ENCODE data around the gene KMT2C.
A peak's percentile ranks its signal among the peaks of the same experiment; 100 is the strongest.

The KMT2C gene

DNA sequence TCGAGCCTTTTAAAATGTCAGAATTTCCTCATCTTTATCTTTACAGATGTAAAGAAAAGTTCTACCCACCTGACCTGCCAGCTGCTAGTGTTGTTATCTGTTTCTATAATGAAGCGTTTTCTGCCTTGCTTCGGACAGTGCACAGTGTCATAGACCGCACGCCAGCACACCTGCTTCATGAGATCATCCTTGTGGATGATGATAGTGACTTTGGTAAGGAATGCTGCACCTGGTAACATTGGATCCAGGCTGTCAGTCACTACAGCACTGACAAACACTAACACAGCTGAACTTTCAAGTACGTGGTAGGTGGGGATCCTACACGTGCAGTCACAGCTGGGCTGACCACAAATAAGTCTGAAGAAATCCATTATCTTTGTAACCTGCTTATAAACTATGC is 332.7 kb downstream of the KMT2C start:
- no peak for DNase-seq

DNA sequence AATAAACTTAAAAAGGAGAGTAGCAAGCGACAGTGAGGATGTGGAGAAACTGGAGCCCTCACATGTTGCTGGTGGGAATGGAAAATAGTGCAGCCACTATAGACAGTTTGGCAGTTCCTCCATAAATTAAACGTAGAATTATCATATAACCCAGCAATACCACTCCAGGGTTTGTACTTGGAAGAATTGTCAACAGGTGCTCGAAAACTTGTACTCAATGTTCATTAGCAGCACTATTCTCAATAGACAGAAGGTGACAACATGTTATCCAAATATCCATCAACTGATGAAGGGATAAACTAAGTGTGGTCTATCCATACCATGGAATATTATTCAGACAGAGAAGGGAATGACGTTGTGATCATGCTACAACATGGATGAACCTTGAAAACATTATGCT is 338.5 kb downstream of the KMT2C start:
- DNase-seq: no peak

DNA sequence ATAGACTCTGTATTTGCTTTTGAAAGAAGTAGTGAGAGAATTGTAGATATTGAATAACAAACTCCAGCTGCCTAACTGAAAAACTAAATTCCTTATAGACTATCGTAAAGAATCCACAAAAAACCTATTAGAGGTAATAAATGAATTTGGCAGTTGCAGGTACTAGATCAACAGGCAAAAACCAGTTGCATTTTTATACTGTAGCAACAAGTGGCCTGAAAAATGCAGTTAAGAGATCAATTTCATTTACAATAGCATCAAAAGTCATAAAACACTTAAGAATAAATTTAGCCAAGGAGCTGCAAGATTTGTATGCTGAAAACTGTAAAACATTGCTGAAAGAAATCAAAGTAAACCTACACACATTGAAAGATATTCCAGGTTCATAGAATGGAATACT is 340.0 kb downstream of the KMT2C start:
- DNase-seq: no peak

DNA sequence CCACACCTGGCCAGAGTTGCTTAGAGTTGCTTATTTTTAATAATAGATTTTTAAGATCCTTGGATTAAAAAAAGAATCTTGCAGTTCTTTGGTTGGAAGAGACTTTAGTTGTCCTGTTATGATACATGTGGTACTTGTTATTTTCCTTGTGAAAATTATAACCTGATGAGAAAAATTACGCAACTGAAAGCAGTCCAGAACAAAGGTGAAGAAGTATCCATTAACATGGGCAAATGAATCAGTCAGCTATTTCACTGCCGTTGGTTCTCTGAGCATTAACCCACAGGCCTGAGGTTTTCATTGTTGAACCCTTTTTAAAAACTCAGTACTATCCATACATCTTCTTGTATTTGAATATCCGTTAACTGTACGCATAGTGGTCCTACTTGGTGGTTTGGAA is 342.1 kb downstream of the KMT2C start:
- DNase-seq: no peak

DNA sequence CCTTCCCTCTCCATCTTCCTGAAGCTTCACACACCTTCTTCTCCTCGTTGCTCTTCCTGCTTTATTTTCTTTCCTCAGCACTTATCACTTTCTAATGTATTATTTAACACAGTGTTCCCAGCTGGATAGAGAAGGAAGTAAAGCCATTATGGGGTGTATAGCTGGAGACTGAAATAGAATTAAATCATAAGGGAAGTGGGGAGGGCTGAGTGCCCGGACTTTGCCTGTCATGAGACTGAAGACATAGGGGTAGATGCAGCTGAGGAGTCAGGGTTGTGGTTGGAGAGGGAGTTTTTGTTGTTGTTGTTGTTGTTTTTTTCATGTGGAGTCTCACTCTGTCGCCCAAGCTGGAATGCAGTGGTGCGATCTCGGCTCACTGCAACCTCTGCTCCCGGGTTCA is 345.1 kb downstream of the KMT2C start:
- peak in 1 of 2 donors; percentile 47 for DNase-seq

DNA sequence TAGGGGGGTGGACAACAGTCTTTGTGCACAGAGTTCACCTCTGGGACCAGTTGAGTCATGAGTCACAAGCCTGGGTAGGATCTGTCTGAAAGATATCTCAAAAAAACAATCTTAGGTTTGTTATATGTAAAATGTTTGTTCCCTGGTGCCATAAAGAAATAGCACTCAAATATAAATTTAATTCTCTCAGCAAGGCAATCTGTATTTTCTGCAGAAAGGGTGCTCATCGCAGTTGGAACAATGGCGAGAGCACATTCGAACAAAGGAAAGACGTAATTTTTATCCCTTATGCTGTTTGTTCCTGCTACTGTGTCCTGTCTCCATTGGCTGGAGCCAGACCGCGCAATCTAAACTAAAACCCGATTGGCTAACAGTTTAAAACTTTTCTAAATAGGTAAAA is 346.6 kb downstream of the KMT2C start:
- DNase-seq: no peak

DNA sequence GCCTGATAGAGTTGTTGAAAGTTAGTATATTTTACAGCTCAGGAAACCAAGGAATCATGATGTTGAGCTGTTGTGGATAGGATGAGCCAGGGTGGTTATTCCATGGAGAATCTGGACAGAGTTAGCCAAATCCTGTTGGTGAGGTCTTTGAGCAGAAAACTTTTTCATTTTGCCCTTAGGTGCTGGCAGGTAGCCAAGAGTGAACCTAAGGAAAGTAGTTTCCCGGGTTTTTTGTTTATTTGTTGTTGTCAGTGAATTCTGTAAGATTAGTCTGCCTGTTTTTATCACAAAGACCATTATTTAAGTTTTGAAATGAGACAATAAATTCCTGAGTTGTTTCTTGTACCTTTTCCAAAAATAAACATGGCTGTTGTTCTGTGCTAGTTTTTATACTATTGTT is 349.3 kb downstream of the KMT2C start:
- no peak for DNase-seq

DNA sequence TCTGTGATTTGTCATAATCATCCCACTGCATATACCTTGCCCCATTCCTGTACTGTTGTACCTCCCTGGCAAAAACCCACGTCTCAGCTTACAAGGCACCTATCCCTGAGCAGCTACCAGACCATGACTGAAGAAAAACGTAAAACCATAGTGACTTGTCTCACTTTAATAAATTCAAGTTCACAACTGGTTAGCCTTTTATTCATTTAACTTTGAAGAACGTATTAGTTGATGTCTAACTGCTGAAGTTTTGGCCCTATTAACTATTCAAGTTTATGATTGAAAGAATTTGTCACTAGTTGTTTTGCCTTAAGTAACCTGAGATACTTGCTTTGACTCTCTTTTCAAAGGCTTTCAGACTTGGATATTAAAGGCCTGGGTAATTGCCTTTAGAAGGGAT is 350.7 kb downstream of the KMT2C start:
- DNase-seq: no peak
